Heart right ventricle (tissue), 16 donors: ENCODE data around the gene ARFGEF3. TPM values are rescaled to one million over a fixed set of nuclear protein-coding genes. Genes with fewer than 3 reads are reported as not detected.
"Not testable (repeated sequence)": the region's sequence is repeated elsewhere in the genome, so short reads cannot be mapped to it uniquely, and the experiment has no call there.

Experiments used
- ATAC-seq, 8 donors: fragments of 200-7000 bp; cut with Tn5 transposase; one replicate each; pipeline ENCODE4 v1.9.1; 2020; ENCODE audit warnings: mild to moderate bottlenecking in 8 of 8, moderate library complexity in 8 of 8, moderate number of reproducible peaks in 1 of 8
- DNase-seq, 2 donors: peaks; one replicate each; pipeline ENCODE4 v3.0.0-alpha.2; 2020
- H3K27ac ChIP-seq, 10 donors: fragments of 200-600 bp; sonication (generic) in 2 of 10; one replicate each; pipeline versions ENCODE4 v1.5.0 to v1.8.0; 2020 to 2022; ENCODE audit warnings: mild to moderate bottlenecking in 3 of 10
- H3K27me3 ChIP-seq, 7 donors: fragments of 200-600 bp; one replicate each; pipeline ENCODE4 v1.8.0; 2021 to 2022; ENCODE audit warnings: mild to moderate bottlenecking in 2 of 7
- H3K36me3 ChIP-seq, 9 donors: fragments of 200-600 bp; sonication (generic) in 1 of 9; one replicate each; pipeline versions ENCODE4 v1.5.0 to v1.8.0; 2020 to 2022; ENCODE audit warnings: mild to moderate bottlenecking in 2 of 9
- H3K4me1 ChIP-seq, 9 donors: fragments of 200-600 bp; sonication (generic) in 1 of 9; one replicate each; pipeline versions ENCODE4 v1.5.0 to v1.8.0; 2020 to 2022; ENCODE audit warnings: mild to moderate bottlenecking in 4 of 9
- H3K4me3 ChIP-seq, 10 donors: fragments of 200-600 bp; sonication (generic) in 2 of 10; one replicate each; pipeline versions ENCODE4 v1.5.0 to v1.8.0; 2020 to 2022; ENCODE audit warnings: mild to moderate bottlenecking in 7 of 10, moderate library complexity in 2 of 10
- H3K9me3 ChIP-seq, 11 donors: fragments of 200-600 bp in 10 of 11; sonication (generic) in 2 of 11; one replicate each; pipeline versions ENCODE4 v1.5.0 to v1.8.0; 2013 to 2022; ENCODE audit warnings: mild to moderate bottlenecking in 2 of 11, control low read depth in 1 of 11, moderate library complexity in 1 of 11
- CTCF ChIP-seq, 9 donors: fragments of 200-600 bp; sonication (generic) in 2 of 9; IDR thresholded peaks; one replicate each; pipeline versions ENCODE4 v1.5.0 to v1.8.0; 2021 to 2022; ENCODE audit warnings: antibody characterized with exemption in 9 of 9, mild to moderate bottlenecking in 5 of 9, moderate library complexity in 1 of 9
- WGBS, 2 donors: extraction: QIAGEN DNeasy Blood & Tissue Kit; methylation state at CpG; one replicate each; pipeline ENCODE4 v1.1.7; 2013; ENCODE audit warnings: inconsistent platforms in 1 of 2; 5-methylcytosine and 5-hydroxymethylcytosine counted together
- intact Hi-C, 10 donors: fragments of 100-400 bp; cut with DNase I; formaldehyde crosslinking; loops; one replicate each; pipeline versions ENCODE4 v1.11.1 to v1.14.2; 2022
- polyA plus RNA-seq, 2 donors: library from polyadenylated mRNA; stranded (reverse); fragments of 200-250 nt; gene quantifications; one replicate each; pipeline ENCODE4 v1.2.3, GENCODE V29; 2013
- total RNA-seq, 10 donors: library from RNA; stranded (reverse); fragmentation: NEBNext Ultra II Directional in 3 of 10; extraction: Animal tissue kit (Norgen Biotek cat#: 25700) in 3 of 10; gene quantifications; one replicate each; pipeline versions ENCODE4 v1.2.1 to v1.2.4, GENCODE V29; 2021 to 2023
- donor health status: Arrhythmogenic right ventricular cardiomyopathy.
- donor health status: ischemic (EF 13 %, LVEDD 7.1; RV severe dilation, severe dysfunction).
- donor health status: healthy with polysubstance abuse.
- donor health status: DM: no; HTN: yes; CAD: no.
- donor health status: DM: no; HTN: no; CAD: no.
- donor health status: ischemic (EF 25% LVEDD 6.9; RV normal size, moderate dysfunction).
- donor health status: ischemic (EF 25% LVEDD 5.7; RV mildly dilated, moderate dysfunction).
- donor health status: healthy.
- donor health status: DM: yes; HTN: yes; CAD: no.
- donor health status: Ischemic cardiomyopathy.
- donor health status: ischemic (EF 35%, LVEDD 5.7; RV mildly dilated, moderate dysfunction).
- donor health status: nonischemic (EF 11% LVEDD 7.7; RV severe dilation, severe dysfunction).
- donor health status: DM: yes; HTN: yes; CAD: no.
- donor health status: PGD.
- donor health status: ischemic (EF 29% LVEDD 5.4; RV normal size, mild dysfunction).
- donor health status: nonischemic (EF 23%, LVEDD 6.1; RV moderate dilation, normal function).

ARFGEF3 gene
- total and polyA plus RNA-seq, 12 donors: 0.33 to 11.1 (median 3.3) TPM

DNA sequence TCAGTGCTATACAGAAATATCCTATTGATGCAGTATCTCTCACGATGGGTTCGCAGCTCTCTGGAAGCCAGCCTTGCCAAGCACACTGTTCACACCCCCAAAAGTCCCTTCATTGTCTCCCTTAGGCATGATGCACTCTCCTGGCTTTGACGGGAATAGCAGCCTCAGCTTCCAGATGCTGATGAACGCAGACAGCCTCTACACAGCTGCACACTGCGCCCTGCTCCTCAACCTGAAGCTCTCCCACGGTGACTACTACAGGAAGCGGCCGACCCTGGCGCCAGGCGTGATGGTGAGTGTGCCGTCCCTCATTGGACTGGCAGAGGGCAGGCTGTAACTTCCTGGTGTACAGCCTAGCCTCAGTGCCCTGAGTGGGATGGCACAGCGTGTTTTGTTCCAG is 116.6 kb downstream of the ARFGEF3 start:
- Histone ChIP-seq H3K4me1 (no peaks in the 10 kb centered on the region), H3K36me3 (peaks cover 0 to 4% (median 0%) of the 10 kb centered on the region in 9 donors), H3K27me3 (no peaks in the 10 kb centered on the region), H3K4me3 (no peak overlapping the region), H3K9me3 (no peaks in the 10 kb centered on the region), H3K27ac (no peak overlapping the region)
- ATAC-seq (peak; percentile 50 to 78 (median 72)), DNase-seq (peak in 1 of 2 donors; percentile 18)
- peak in 8 of 9 donors; percentile 31 to 58 (median 46) for TF ChIP-seq CTCF (IDR thresholded peaks at IDR 0.05)
- intact Hi-C loops: loop anchor here in 6 of 10 donors (5.0 kb wide), 1 partner anchor 161 kb away; no protein-coding TSS in a partner anchor
- WGBS, 2 donors: 59 to 63% methylated on average over 12 of the region's 12 CpGs

DNA sequence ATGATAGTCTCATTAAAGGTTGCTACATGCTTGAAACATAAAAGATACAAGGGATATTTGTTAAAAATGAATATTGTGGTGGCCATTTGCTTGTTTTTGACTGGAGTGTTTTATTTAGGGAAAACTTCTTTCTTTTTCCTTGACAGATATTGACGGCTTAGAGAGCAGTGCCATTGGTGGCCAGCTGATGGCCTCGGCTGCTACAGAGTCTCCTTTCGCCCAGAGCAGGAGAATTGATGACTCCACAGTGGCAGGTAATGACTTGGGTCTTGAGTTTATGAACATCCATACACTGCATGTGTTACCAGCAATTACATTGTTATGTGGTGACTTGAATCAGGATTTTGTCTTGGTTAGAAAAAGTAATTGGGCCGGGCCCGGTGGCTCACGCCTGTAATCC is 124.1 kb downstream of the ARFGEF3 start:
- Histone ChIP-seq H3K36me3 (peaks cover 0 to 13% (median 0%) of the 10 kb centered on the region in 9 donors), H3K27me3 (no peaks in the 10 kb centered on the region), H3K9me3 (no peaks in the 10 kb centered on the region), H3K27ac (no peak overlapping the region), H3K4me1 (no peaks in the 10 kb centered on the region), H3K4me3 (no peak overlapping the region)
- TF ChIP-seq CTCF (IDR thresholded peaks at IDR 0.05): peak in 5 of 9 donors; percentile 16 to 34 (median 21)
- WGBS, 2 donors: 86 to 91% methylated on average over 6 of the region's 6 CpGs
- DNase-seq: no peak
- no peak for ATAC-seq
- intact Hi-C loops: loop anchor here in 5 of 10 donors (5.0 to 10.0 kb wide), 5 partner anchors 117 to 307 kb away; partner anchors contain the start of gene HEBP2 (in 1 of the 5)

DNA sequence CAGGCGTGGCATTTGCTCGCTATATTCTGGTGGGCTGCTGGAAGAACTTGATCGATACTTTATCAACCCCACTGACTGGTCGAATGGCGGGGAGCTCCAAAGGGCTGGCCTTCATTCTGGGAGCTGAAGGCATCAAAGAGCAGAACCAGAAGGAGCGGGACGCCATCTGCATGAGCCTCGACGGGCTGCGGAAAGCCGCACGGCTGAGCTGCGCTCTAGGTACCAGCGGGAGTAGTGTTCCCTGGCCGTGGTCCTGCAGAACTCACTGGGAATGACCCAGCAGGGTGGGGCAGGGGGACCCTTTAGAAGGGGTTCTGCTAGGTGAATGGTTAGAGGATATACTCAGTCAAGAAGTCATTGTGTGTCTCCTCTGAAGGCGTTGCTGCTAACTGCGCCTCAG is 125.0 kb downstream of the ARFGEF3 start:
- intact Hi-C loops: loop anchor here in 5 of 10 donors (5.0 to 10.0 kb wide), 5 partner anchors 116 to 306 kb away; partner anchors contain the start of gene HEBP2 (in 1 of the 5)
- no peak overlapping the region for H3K27ac ChIP-seq
- TF ChIP-seq CTCF (IDR thresholded peaks at IDR 0.05): no peak
- WGBS, 2 donors: 97% methylated on average over 17 of the region's 17 CpGs
- no peaks in the 10 kb centered on the region for H3K27me3 ChIP-seq
- H3K4me1 ChIP-seq: no peaks in the 10 kb centered on the region
- H3K36me3 ChIP-seq: peaks cover 0 to 9% (median 0%) of the 10 kb centered on the region in 9 donors
- no peak overlapping the region for H3K4me3 ChIP-seq
- H3K9me3 ChIP-seq: no peaks in the 10 kb centered on the region
- DNase-seq: no peak
- ATAC-seq: no peak

DNA sequence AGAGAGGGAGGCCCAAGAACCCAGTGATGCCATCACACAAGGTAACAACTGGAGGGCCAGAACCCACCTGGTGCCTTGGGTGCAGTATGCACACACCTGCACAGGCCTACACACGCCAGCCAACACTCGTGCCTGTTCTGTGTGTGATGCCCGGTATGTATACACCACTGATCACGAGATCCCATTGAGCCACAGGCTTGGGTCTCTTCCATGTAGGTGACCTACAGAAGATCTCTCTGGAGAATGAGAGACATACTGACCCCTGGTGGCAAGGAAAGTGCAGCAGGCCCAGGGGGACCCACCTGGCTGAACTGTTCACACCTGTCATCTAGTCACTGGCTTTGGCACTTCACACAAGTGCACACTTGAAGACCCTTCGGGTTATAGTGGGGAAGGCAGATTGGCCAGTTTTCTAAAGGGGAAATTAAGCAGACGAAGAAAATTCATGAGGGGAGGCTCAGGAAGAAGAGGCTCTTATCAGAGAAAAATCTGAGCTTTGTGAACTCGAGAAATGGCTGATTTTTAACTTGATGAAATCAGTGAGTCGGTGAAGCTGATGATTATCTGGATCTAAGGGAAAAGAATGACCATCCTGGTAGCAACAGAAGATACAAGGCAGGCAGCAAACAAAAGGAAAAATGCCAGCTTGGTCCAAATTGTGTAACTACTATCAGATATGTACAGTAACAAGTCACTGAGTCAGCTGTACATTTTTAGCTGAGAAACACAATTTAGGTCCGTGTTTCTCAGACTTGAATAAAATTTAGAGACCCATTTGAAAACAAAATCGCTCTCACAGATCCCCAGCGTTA is 125.6 kb downstream of the ARFGEF3 start:
- peak; percentile 10 to 65 (median 53) for TF ChIP-seq CTCF (IDR thresholded peaks at IDR 0.05)
- Histone ChIP-seq H3K4me1 (no peaks in the 10 kb centered on the region), H3K9me3 (no peaks in the 10 kb centered on the region), H3K36me3 (peaks cover 0 to 9% (median 0%) of the 10 kb centered on the region in 9 donors), H3K4me3 (no peak overlapping the region), H3K27me3 (no peaks in the 10 kb centered on the region), H3K27ac (no peak overlapping the region)
- no peak for DNase-seq
- ATAC-seq: peak in 5 of 8 donors; percentile 4 to 47 (median 28)
- intact Hi-C loops: loop anchor here in 5 of 10 donors (5.0 to 10.0 kb wide), 5 partner anchors 115 to 305 kb away; partner anchors contain the start of gene HEBP2 (in 1 of the 5)
- WGBS, 2 donors: 79 to 82% methylated on average over 11 of the region's 11 CpGs

DNA sequence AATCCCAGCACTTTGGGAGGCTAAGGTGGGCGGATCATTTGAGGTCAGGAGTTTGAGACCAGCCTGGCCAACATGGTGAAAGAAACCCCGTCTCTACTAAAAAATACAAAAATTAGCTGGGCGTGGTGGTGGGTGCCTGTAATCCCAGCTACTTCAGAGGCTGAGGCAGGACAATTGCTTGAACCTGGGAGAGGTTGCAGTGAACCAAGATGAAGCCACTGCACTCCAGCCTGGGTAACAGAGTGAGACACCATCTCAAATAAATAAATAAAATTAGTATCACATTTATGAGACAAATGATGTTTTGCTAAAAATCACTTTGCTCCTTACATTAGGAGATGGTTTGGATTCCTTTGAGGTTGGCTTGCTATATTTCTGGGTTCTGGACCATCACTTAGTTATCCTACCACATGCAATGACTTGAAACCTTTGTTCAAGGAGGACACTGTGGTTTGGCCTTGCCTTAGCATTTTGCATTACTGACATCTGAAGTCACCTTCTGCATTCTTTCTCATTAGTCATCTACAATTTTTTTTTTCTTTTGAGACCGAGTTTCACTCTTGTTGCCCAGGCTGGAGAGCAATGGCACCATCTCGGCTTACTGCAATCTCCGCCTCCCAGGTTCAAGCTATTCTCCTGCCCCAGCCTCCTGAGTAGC is 126.8 kb downstream of the ARFGEF3 start:
- not testable (repeated sequence) for DNase-seq, ATAC-seq, H3K9me3 ChIP-seq, H3K4me1 ChIP-seq, H3K27me3 ChIP-seq, H3K36me3 ChIP-seq, H3K4me3 ChIP-seq, H3K27ac ChIP-seq
- 94 to 95% methylated on average over 6 of the region's 6 CpGs for WGBS, 2 donors
- intact Hi-C loops: loop anchor here in 5 of 10 donors (5.0 to 10.0 kb wide), 5 partner anchors 114 to 304 kb away; partner anchors contain the start of gene HEBP2 (in 1 of the 5)
